Endothelial cell (in vitro differentiated cells): ENCODE data around the gene ADCY10. TPM values are rescaled to one million over a fixed set of nuclear protein-coding genes. Genes with fewer than 3 reads are reported as not detected.

Source experiments
- DNase-seq: peaks from one replicate; pipeline ENCODE4 v3.0.0; 2021; ENCODE audit warnings: low spot score
- H3K27ac Mint-ChIP-seq: one replicate; pipeline ENCODE4 v1.8.0; 2021; ENCODE audit warnings: mixed read lengths, inconsistent platforms; ENCODE audit not compliant: unreplicated experiment
- H3K27me3 Mint-ChIP-seq: one replicate; pipeline ENCODE4 v1.8.0; 2021; ENCODE audit warnings: mild to moderate bottlenecking, moderate library complexity, mixed read lengths, inconsistent platforms; ENCODE audit not compliant: unreplicated experiment
- H3K36me3 Mint-ChIP-seq: one replicate; pipeline ENCODE4 v1.8.0; 2021; ENCODE audit warnings: mild to moderate bottlenecking, low read depth, mixed read lengths, inconsistent platforms; ENCODE audit not compliant: unreplicated experiment
- H3K4me1 Mint-ChIP-seq: one replicate; pipeline ENCODE4 v1.8.0; 2021; ENCODE audit warnings: mild to moderate bottlenecking, mixed read lengths, inconsistent platforms; ENCODE audit not compliant: unreplicated experiment
- H3K4me3 Mint-ChIP-seq: one replicate; pipeline ENCODE4 v1.8.0; 2021; ENCODE audit warnings: mild to moderate bottlenecking, mixed read lengths, inconsistent platforms; ENCODE audit not compliant: unreplicated experiment
- H3K9me3 Mint-ChIP-seq: one replicate; pipeline ENCODE4 v1.8.0; 2021; ENCODE audit warnings: mixed read lengths, inconsistent platforms; ENCODE audit not compliant: unreplicated experiment
- total RNA-seq: library from RNA; stranded (reverse); fragmentation: NEBNext Ultra II Directional; extraction: Animal tissue kit (Norgen Biotek cat#: 25700); gene quantifications from one replicate; pipeline ENCODE4 v1.2.1, GENCODE V29; 2021; ENCODE audit not compliant: unreplicated experiment
- TF ChIP-seq, protein P1 (sequence below): fragments of 200-600 bp; sonication (generic); IDR thresholded peaks from one replicate; pipeline ENCODE4 v1.5.0; 2021; ENCODE audit warnings: antibody characterized with exemption; ENCODE audit not compliant: unreplicated experiment

ADCY10 gene
- total RNA-seq, 1 donor from 2014 or later, result 0.31 TPM

DNA sequence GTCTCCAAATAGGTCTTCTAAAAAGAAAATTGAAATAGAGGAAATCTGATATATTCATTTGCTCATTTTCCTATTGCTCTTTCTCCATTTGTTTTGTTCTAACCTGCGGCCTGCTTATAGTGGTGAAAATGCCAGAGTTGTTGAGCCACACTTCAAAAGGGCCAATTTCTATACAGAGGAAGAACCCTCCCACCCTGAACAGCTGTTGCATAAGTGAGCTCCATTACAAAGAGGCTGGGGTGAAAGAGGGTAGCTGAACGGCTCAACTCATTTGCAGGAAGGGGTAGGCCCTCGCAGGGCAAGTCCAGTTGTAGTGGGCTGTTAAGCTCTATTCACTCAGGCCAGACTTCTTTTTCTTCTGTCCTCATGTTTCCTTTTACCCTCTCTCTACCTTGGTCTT, 8.8 kb downstream of the ADCY10 start:
- H3K4me3 Mint-ChIP-seq, result no peak overlapping the region
- H3K27ac Mint-ChIP-seq, result peak overlapping the region; percentile 88
- no peak for DNase-seq

DNA sequence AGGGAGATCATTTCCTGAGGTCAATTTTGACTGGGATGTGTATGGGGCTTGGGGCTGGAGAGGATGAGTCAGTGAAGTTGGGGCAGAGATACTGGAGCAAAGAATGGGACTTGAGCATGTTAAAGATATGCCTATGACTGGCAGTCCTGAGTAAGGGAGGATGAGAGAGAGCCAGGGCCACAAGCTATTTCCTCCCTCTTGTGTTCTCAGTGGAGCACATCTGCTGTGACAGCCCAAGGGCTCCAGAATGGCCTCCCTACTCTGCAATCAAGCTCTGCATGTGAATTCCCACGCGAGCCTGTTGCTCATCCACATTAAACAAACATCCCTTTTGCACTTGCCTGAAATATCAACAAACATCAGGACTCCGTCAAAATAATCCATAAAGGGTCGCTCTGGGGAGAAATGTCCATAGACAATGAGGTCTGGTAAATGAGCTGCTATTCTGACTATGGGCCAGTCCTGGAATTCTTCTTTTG, 9.2 kb downstream of the ADCY10 start:
- TF ChIP-seq, protein P1, sequence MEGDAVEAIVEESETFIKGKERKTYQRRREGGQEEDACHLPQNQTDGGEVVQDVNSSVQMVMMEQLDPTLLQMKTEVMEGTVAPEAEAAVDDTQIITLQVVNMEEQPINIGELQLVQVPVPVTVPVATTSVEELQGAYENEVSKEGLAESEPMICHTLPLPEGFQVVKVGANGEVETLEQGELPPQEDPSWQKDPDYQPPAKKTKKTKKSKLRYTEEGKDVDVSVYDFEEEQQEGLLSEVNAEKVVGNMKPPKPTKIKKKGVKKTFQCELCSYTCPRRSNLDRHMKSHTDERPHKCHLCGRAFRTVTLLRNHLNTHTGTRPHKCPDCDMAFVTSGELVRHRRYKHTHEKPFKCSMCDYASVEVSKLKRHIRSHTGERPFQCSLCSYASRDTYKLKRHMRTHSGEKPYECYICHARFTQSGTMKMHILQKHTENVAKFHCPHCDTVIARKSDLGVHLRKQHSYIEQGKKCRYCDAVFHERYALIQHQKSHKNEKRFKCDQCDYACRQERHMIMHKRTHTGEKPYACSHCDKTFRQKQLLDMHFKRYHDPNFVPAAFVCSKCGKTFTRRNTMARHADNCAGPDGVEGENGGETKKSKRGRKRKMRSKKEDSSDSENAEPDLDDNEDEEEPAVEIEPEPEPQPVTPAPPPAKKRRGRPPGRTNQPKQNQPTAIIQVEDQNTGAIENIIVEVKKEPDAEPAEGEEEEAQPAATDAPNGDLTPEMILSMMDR, result no peak
- H3K27me3 Mint-ChIP-seq, result peaks cover 1% of the 10 kb centered on the region
- H3K4me3 Mint-ChIP-seq, result no peak overlapping the region
- H3K36me3 Mint-ChIP-seq, result no peaks in the 10 kb centered on the region
- no peak for DNase-seq
- H3K27ac Mint-ChIP-seq, result peak overlapping the region; percentile 10
- no peaks in the 10 kb centered on the region for H3K9me3 Mint-ChIP-seq
- H3K4me1 Mint-ChIP-seq, result peaks cover 18% of the 10 kb centered on the region

More for the DNA sequence above, 8.8 kb downstream of the ADCY10 start:
- TF ChIP-seq, protein P1, result no peak
- peaks cover 3% of the 10 kb centered on the region for H3K9me3 Mint-ChIP-seq
- peaks cover 4% of the 10 kb centered on the region for H3K36me3 Mint-ChIP-seq
- peaks cover 18% of the 10 kb centered on the region for H3K4me1 Mint-ChIP-seq
- H3K27me3 Mint-ChIP-seq, result peaks cover 1% of the 10 kb centered on the region

DNA sequence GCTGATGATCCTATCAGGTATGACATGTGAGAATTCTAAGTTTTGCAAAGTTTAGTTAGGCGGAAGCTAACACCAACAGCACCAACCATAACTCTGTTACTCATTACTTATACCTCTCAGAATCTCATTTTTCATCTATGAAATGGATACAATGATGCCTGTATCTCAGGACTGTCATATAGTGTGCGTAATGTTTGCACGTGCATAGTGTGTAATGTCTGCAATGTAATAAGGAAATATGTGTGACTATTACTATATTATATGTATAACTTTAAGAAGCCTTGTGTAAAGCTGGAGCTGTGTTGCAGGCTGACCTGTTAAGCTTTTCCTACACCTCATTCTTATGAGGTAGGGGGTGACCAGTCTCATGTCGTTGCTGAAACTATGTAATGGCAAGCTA, 13.0 kb downstream of the ADCY10 start:
- no peak overlapping the region for H3K27ac Mint-ChIP-seq
- H3K4me1 Mint-ChIP-seq, result peaks cover 17% of the 10 kb centered on the region
- peaks cover 3% of the 10 kb centered on the region for H3K27me3 Mint-ChIP-seq
- no peaks in the 10 kb centered on the region for H3K9me3 Mint-ChIP-seq
- no peak overlapping the region for H3K4me3 Mint-ChIP-seq
- TF ChIP-seq, protein P1, result no peak
- no peak for DNase-seq
- no peaks in the 10 kb centered on the region for H3K36me3 Mint-ChIP-seq

DNA sequence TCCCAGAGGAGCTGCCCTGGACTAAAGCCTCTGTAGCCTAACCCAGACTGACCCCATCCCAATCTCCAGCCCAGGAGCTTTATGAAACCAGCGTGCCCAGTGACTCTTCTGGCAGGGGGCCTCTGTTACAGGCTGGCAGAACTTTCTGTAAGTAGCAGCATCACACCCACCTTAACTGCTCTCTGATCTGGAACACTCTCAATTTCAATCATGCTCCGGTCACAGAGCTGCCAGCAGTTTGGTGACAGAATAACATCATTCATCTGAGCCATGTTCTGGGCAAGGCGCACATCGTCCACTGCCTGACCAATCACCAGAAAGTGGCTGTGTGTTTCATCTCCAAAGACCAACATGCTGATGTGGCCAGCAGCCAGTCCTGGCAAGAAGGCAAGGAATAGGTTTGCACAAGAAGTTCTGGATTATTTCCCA, 14.7 kb downstream of the ADCY10 start:
- no peak overlapping the region for H3K4me3 Mint-ChIP-seq
- H3K36me3 Mint-ChIP-seq, result no peaks in the 10 kb centered on the region
- peaks cover under 1% of the 10 kb centered on the region for H3K4me1 Mint-ChIP-seq
- no peak for DNase-seq
- no peaks in the 10 kb centered on the region for H3K9me3 Mint-ChIP-seq
- TF ChIP-seq, protein P1, result no peak
- H3K27ac Mint-ChIP-seq, result no peak overlapping the region
- H3K27me3 Mint-ChIP-seq, result peaks cover 1% of the 10 kb centered on the region

DNA sequence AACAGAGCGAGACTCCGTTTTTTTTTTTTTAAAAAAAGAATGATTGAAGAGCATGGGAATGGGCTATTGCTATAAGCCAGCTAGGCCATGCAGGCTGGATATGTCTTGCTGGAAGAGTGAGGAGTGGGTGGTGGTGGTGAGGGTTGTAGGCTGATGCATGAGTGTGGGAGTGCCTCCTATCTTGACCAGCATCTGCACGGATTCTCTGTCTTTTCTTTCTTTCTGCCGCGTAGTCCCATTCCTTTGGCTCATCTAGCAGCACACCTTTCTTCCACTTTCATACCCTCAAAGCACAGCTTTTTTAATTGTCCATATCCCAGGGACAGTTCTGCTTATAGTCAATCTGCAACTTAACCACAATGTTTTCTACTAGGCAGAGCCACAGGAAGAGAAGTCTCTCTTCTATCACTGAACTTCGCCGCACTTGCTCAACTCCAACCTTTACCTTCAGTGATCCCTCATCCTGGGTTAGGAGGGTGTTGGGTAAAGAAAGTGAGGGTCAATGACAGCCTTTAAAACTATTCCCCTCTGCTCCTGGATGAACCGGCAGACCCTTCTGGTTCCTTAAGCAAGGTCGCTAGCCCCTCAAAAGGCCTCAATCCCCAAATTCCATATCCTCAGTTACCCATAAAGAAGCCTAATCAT, 15.2 kb downstream of the ADCY10 start:
- DNase-seq, result no peak
- H3K27me3 Mint-ChIP-seq, result peaks cover 1% of the 10 kb centered on the region
- no peaks in the 10 kb centered on the region for H3K9me3 Mint-ChIP-seq
- no peaks in the 10 kb centered on the region for H3K4me1 Mint-ChIP-seq
- no peak overlapping the region for H3K27ac Mint-ChIP-seq
- no peaks in the 10 kb centered on the region for H3K36me3 Mint-ChIP-seq
- H3K4me3 Mint-ChIP-seq, result no peak overlapping the region
- TF ChIP-seq, protein P1, result no peak
